Activated naive CD8-positive, alpha-beta T cell (primary cell): ENCODE data around the gene CAV2.
A peak's percentile ranks its signal among the peaks of the same experiment; 100 is the strongest.

Experiments used
- H3K27ac Mint-ChIP-seq: one replicate; pipeline ENCODE4 v1.8.0; 2021; ENCODE audit warnings: mixed read lengths
- H3K27me3 Mint-ChIP-seq: one replicate; pipeline ENCODE4 v1.8.0; 2021; ENCODE audit warnings: mixed read lengths
- H3K36me3 Mint-ChIP-seq: one replicate; pipeline ENCODE4 v1.8.0; 2021; ENCODE audit warnings: mixed read lengths
- H3K4me1 Mint-ChIP-seq: one replicate; pipeline ENCODE4 v1.8.0; 2021; ENCODE audit warnings: low read depth, mixed read lengths
- H3K4me3 Mint-ChIP-seq: one replicate; pipeline ENCODE4 v1.8.0; 2021; ENCODE audit warnings: mild to moderate bottlenecking, mixed read lengths
- H3K9me3 Mint-ChIP-seq: one replicate; pipeline ENCODE4 v1.8.0; 2021; ENCODE audit warnings: low read depth, mixed read lengths

The CAV2 gene, protein sequence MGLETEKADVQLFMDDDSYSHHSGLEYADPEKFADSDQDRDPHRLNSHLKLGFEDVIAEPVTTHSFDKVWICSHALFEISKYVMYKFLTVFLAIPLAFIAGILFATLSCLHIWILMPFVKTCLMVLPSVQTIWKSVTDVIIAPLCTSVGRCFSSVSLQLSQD

DNA sequence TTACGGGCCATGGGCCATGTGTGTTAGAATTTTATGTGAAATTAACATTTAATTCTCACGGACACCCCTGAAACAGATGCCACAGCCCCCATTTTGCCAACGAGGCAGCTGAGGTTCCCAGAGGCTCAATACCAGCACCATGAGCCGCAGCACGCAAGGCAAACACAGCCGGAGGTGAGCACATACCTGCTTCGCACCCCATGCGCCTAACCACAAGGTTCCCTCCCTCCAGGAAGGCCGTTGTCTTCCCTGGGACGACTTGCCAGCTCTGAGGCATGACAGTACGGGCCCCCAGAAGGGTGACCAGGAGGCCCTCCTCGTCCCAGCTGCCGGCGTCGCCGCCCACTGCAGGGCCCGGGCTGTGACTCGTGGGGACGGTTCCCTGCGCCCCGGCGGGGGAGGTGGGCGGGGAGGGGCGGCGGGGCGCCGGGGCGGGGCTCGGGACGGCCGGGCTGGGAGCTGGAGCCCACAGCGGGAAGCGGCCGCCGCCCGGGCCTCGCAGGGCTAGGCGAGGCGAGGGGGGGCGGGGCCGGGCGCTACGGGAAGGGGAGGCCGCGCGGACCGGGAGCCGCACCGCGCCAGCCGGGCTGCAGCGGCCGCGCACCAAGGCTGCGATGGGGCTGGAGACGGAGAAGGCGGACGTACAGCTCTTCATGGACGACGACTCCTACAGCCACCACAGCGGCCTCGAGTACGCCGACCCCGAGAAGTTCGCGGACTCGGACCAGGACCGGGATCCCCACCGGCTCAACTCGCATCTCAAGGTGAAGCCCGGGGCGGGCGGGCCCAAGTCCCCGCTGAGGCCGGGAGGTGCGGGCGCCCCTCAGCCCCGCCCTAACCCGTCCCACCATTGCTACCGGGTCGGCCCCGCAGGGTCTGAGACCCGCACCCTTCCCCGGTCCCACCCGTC lies at the start of gene CAV2:
CAV2 (plus strand) TSS at position 571 of the 910 bp plus-strand sequence; CDS start at position 615, 44 bp downstream.
- Mint-ChIP-seq H3K9me3 (no peaks in the 10 kb centered on the region), H3K27me3 (peaks cover 40% of the 10 kb centered on the region), H3K27ac (no peak within 1 kb of the TSS), H3K4me1 (peaks cover 10% of the 10 kb centered on the region), H3K36me3 (peaks cover 2% of the 10 kb centered on the region), H3K4me3 (peak within 1 kb of the TSS; percentile 81)

- no peak overlapping the region for H3K27ac Mint-ChIP-seq
- no peaks in the 10 kb centered on the region for H3K9me3 Mint-ChIP-seq
- H3K4me3 Mint-ChIP-seq = no peak overlapping the region
Observed at GRCh38 chr7:116449950-116450349, 49.6 kb upstream of the CAV2 start.

DNA sequence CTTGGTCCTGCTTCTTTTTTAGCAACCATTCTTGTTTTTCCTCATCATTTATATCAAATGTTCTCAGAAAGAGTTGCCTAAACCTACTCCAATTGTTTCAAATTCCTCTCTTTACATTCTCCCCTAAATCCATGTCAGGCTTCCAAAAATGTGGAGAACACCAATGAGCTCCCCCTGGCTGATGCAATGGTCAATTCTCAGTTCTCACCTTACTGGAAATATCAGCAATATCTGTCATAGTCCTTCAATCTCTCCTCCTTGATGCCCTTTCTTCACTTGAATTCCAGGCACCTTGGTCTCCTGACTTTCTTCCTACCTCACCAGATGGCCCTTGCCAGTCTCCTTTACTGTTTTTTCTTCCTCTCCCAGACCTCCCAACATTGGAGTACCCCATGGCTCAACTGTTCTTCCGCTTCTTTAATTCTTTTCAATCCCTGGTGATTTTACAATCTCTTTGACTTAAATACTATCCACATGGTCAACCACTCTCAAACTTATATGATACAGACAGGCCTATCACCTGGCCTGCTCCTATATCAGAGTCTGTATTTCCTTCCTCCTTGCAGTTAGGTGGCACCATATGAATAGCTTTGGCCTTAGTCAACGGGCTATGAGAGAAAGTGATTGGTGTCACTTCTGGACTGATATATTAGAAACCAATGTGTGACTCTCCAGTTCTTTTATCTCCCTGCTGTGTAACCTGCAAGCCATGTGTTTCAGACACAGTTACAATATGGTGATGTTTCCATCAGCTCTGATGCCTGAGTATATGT lies 47.4 kb upstream of the CAV2 start:
- H3K4me3 Mint-ChIP-seq = no peak overlapping the region
- H3K27me3 Mint-ChIP-seq = peaks cover 2% of the 10 kb centered on the region
- H3K36me3 Mint-ChIP-seq = no peaks in the 10 kb centered on the region
- no peak overlapping the region for H3K27ac Mint-ChIP-seq
- H3K4me1 Mint-ChIP-seq = no peaks in the 10 kb centered on the region
- H3K9me3 Mint-ChIP-seq = no peaks in the 10 kb centered on the region

More at GRCh38 chr7:116449950-116450349, 49.6 kb upstream of the CAV2 start:
- H3K4me1 Mint-ChIP-seq = no peaks in the 10 kb centered on the region
- H3K27me3 Mint-ChIP-seq = peaks cover 2% of the 10 kb centered on the region
- no peaks in the 10 kb centered on the region for H3K36me3 Mint-ChIP-seq

GRCh38 chr7:116454377-116454776 lies 45.2 kb upstream of the CAV2 start:
- Mint-ChIP-seq H3K27ac (no peak overlapping the region), H3K36me3 (no peaks in the 10 kb centered on the region), H3K4me1 (no peaks in the 10 kb centered on the region), H3K27me3 (peaks cover 2% of the 10 kb centered on the region), H3K4me3 (no peak overlapping the region), H3K9me3 (no peaks in the 10 kb centered on the region)

DNA sequence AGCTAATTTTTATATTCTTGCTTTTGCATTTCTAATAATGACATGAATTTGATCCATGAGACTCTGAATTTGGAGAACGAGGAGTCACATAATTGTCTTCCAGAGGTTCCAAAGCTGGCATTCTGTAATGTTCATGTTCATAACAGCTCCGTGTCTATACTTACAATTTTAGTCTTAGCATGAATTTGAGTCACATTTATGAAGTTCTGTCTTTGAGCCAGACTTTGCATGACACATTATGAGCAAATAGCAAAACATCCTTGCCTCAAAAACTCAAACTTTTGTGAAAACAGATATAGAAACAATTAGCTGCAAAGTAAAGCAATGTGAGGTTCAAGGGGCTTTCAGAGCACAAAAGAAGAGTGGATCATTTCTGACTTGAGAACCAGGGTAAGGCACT lies 44.5 kb upstream of the CAV2 start:
- no peak overlapping the region for H3K4me3 Mint-ChIP-seq
- H3K27me3 Mint-ChIP-seq = peaks cover 2% of the 10 kb centered on the region
- H3K9me3 Mint-ChIP-seq = no peaks in the 10 kb centered on the region
- H3K4me1 Mint-ChIP-seq = no peaks in the 10 kb centered on the region
- H3K36me3 Mint-ChIP-seq = no peaks in the 10 kb centered on the region
- no peak overlapping the region for H3K27ac Mint-ChIP-seq

- no peaks in the 10 kb centered on the region for H3K4me1 Mint-ChIP-seq
- peaks cover 2% of the 10 kb centered on the region for H3K27me3 Mint-ChIP-seq
- H3K27ac Mint-ChIP-seq = no peak overlapping the region
- no peaks in the 10 kb centered on the region for H3K9me3 Mint-ChIP-seq
- H3K4me3 Mint-ChIP-seq = no peak overlapping the region
- no peaks in the 10 kb centered on the region for H3K36me3 Mint-ChIP-seq
Observed at GRCh38 chr7:116455499-116455898, 44.0 kb upstream of the CAV2 start.

- Mint-ChIP-seq H3K27me3 (peaks cover 8% of the 10 kb centered on the region), H3K4me1 (no peaks in the 10 kb centered on the region)
Observed at GRCh38 chr7:116461500-116461899, 38.0 kb upstream of the CAV2 start.

GRCh38 chr7:116463956-116464355 lies 35.6 kb upstream of the CAV2 start:
- H3K27me3 Mint-ChIP-seq = peaks cover 11% of the 10 kb centered on the region
- H3K4me3 Mint-ChIP-seq = no peak overlapping the region
- no peaks in the 10 kb centered on the region for H3K4me1 Mint-ChIP-seq
- H3K27ac Mint-ChIP-seq = no peak overlapping the region
- H3K9me3 Mint-ChIP-seq = no peaks in the 10 kb centered on the region
- no peaks in the 10 kb centered on the region for H3K36me3 Mint-ChIP-seq

More at GRCh38 chr7:116461500-116461899, 38.0 kb upstream of the CAV2 start:
- Mint-ChIP-seq H3K4me3 (no peak overlapping the region), H3K27ac (no peak overlapping the region), H3K9me3 (no peaks in the 10 kb centered on the region), H3K36me3 (no peaks in the 10 kb centered on the region)

- no peaks in the 10 kb centered on the region for H3K36me3 Mint-ChIP-seq
- H3K4me1 Mint-ChIP-seq = no peaks in the 10 kb centered on the region
- H3K27me3 Mint-ChIP-seq = peaks cover 11% of the 10 kb centered on the region
- no peak overlapping the region for H3K4me3 Mint-ChIP-seq
- no peak overlapping the region for H3K27ac Mint-ChIP-seq
- H3K9me3 Mint-ChIP-seq = no peaks in the 10 kb centered on the region
Observed at GRCh38 chr7:116464375-116464774, 35.2 kb upstream of the CAV2 start.

GRCh38 chr7:116465125-116465524 lies 34.4 kb upstream of the CAV2 start:
- Mint-ChIP-seq H3K9me3 (no peaks in the 10 kb centered on the region), H3K36me3 (no peaks in the 10 kb centered on the region), H3K4me1 (no peaks in the 10 kb centered on the region), H3K27me3 (peaks cover 11% of the 10 kb centered on the region), H3K27ac (no peak overlapping the region), H3K4me3 (no peak overlapping the region)

DNA sequence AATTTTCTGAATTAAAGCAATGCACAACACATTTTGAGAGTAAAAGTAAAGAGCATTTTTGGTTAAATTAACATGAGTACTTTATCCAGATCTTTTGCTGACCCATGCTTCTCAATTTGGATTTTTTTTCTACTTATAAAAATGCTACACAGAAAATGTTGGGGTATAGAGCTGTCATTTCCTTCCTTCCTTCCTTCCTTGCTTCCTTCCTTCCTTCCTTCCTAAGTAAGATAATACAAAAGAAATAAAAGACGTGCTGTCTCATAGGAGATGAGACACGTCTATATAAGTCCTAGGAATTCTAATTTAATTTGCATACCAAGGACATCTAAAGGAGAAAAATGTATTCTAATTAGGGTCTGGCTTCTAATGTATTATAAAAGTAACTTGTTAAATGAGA lies 31.0 kb upstream of the CAV2 start:
- Mint-ChIP-seq H3K36me3 (no peaks in the 10 kb centered on the region), H3K27ac (no peak overlapping the region), H3K27me3 (peaks cover 15% of the 10 kb centered on the region), H3K4me1 (no peaks in the 10 kb centered on the region), H3K4me3 (no peak overlapping the region), H3K9me3 (no peaks in the 10 kb centered on the region)

DNA sequence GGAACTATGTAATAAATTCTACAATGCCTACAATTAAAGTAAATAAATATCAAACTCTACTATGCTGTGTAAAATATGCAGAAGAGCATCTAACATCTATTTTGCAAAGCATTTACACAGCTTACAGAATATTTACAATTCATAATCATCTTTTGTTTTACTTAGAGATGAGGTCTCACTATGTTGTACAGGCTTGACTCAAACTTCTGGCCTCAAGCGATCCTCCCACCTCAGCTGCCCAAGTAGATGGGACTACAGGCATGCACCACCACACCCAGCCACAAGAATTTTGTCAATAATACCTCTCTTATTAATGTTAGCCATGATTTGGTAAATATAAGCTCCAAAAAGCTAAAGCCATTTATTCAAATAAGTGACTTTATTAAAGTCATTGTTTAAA lies 21.9 kb upstream of the CAV2 start:
- no peak overlapping the region for H3K4me3 Mint-ChIP-seq
- no peak overlapping the region for H3K27ac Mint-ChIP-seq
- no peaks in the 10 kb centered on the region for H3K36me3 Mint-ChIP-seq
- H3K27me3 Mint-ChIP-seq = peaks cover 12% of the 10 kb centered on the region
- no peaks in the 10 kb centered on the region for H3K9me3 Mint-ChIP-seq
- no peaks in the 10 kb centered on the region for H3K4me1 Mint-ChIP-seq

GRCh38 chr7:116478834-116479233 lies 20.7 kb upstream of the CAV2 start:
- Mint-ChIP-seq H3K4me3 (no peak overlapping the region), H3K27ac (no peak overlapping the region), H3K9me3 (no peaks in the 10 kb centered on the region), H3K27me3 (peaks cover 15% of the 10 kb centered on the region), H3K36me3 (no peaks in the 10 kb centered on the region), H3K4me1 (no peaks in the 10 kb centered on the region)

DNA sequence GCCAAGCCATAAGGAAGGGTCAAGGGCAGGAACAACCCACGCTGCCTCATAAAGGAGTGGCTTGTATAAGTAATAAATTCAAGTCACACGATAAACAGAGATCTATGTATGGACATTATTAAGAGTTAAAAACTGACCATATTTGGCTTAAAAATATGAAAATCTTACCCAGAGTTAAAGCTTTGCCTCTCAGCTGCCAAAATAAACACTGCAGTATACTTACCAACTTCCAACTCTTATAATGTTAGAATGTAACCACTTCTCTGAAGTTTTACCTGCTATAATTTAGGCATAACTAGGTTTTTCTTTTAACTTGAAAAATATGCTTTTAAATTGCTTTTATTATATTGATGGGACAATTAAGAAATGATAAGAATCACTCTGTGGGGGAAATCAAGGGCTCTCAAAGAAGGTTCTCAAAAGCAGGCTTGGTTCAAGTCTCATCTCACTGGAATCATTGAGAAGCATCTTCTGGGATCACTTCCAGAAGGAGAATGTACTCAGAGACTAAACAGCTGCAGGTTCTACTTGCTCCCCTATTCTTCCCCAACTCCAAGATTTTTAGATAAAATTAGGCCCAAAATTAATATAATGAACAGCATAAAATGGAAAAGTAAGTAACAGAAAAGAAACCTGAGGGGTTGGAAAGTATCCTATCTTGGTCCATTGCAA lies 16.1 kb upstream of the CAV2 start:
- H3K27me3 Mint-ChIP-seq = peaks cover 14% of the 10 kb centered on the region

More for the DNA sequence above, 16.1 kb upstream of the CAV2 start:
- no peak overlapping the region for H3K27ac Mint-ChIP-seq
- no peaks in the 10 kb centered on the region for H3K4me1 Mint-ChIP-seq
- no peaks in the 10 kb centered on the region for H3K36me3 Mint-ChIP-seq
- no peaks in the 10 kb centered on the region for H3K9me3 Mint-ChIP-seq
- H3K4me3 Mint-ChIP-seq = no peak overlapping the region
